B cell (primary cell): ENCODE measurements around the gene EMX2. TPM values are rescaled to one million over a fixed set of nuclear protein-coding genes. Genes with fewer than 3 reads are reported as not detected.

Experiments used
- ATAC-seq: fragments of 200-7000 bp; cut with Tn5 transposase; one replicate; pipeline ENCODE4 v1.10.0; 2021; ENCODE audit warnings: low read depth, mild to moderate bottlenecking, moderate number of reproducible peaks, moderate library complexity
- CTCF ChIA-PET: fragments of 350-600 bp; sonication (Branson Sonifier 250); formaldehyde crosslinking; loops from one replicate; lab custom pipeline; 2021; ENCODE audit warnings: antibody characterized with exemption, inconsistent platforms; lab: Charles Lee
- POLR2A ChIA-PET: fragments of 350-600 bp; sonication (Branson Sonifier 250); formaldehyde crosslinking; loops from one replicate; lab custom pipeline; 2021; ENCODE audit warnings: antibody characterized with exemption; lab: Charles Lee
- DNase-seq: peaks from one replicate; pipeline ENCODE4 v3.0.0; 2013
- H2AFZ ChIP-seq: 2 replicates; pipeline ENCODE4 v1.6.1; 2012; ENCODE audit warnings: mild to moderate bottlenecking, low read depth, low read length; ENCODE audit not compliant: insufficient read depth, poor library complexity, severe bottlenecking
- H3K27ac ChIP-seq, 2 donors: 1 replicate in 1 of 2; 2 replicates in 1 of 2; pipeline ENCODE4 v1.5.1; 2012 to 2013; ENCODE audit warnings: low read length in 2 of 2, mild to moderate bottlenecking in 2 of 2, moderate library complexity in 1 of 2
- H3K27me3 ChIP-seq, 4 experiments: fragments of 200-600 bp in 1 of 4; sonication (generic) in 1 of 4; replicated peaks in 1 of 4; 1 replicate in 2 of 4; 2 replicates in 2 of 4; pipeline versions ENCODE4 v1.6.1 to v1.7.0; 2013 to 2016; ENCODE audit warnings: low read length in 3 of 4, mild to moderate bottlenecking in 2 of 4, mixed read lengths in 1 of 4, moderate library complexity in 1 of 4; ENCODE audit not compliant: insufficient read depth in 4 of 4, control insufficient read depth in 3 of 4; ENCODE audit errors: control extremely low read depth in 1 of 4
- H3K36me3 ChIP-seq, 2 experiments: replicated peaks in 1 of 2; 1 replicate in 1 of 2; 2 replicates in 1 of 2; pipeline versions ENCODE4 v1.6.1 to v1.7.1; 2013; ENCODE audit warnings: low read length in 1 of 2; ENCODE audit not compliant: insufficient read depth in 2 of 2, control insufficient read depth in 1 of 2; ENCODE audit errors: control extremely low read depth in 1 of 2, extremely low read depth in 1 of 2
- H3K4me1 ChIP-seq, 2 donors: fragments of 200-600 bp in 1 of 2; sonication (generic) in 1 of 2; 1 replicate in 1 of 2; 2 replicates in 1 of 2; pipeline versions ENCODE4 v1.5.1 to v1.6.1; 2013 to 2017; ENCODE audit warnings: low read length in 2 of 2; ENCODE audit not compliant: control insufficient read depth in 2 of 2, insufficient read depth in 2 of 2
- H3K4me2 ChIP-seq: replicated peaks from 2 replicates; pipeline ENCODE3; 2012; ENCODE audit warnings: mild to moderate bottlenecking, low read depth, low read length; ENCODE audit not compliant: poor library complexity, severe bottlenecking
- H3K4me3 ChIP-seq, 5 experiments: fragments of 200-600 bp in 1 of 5; sonication (generic) in 1 of 5; 1 replicate in 3 of 5; 2 replicates in 2 of 5; pipeline versions ENCODE4 v1.5.1 to v1.7.0; 2011 to 2016; ENCODE audit warnings: low read length in 4 of 5, mild to moderate bottlenecking in 4 of 5, low read depth in 2 of 5, control low read depth in 1 of 5, moderate library complexity in 1 of 5; ENCODE audit not compliant: insufficient read depth in 1 of 5; ENCODE audit errors: control extremely low read depth in 1 of 5, extremely low read depth in 1 of 5
- H3K79me2 ChIP-seq: fragments of 200-600 bp; sonication (generic); one replicate; pipeline ENCODE4 v1.6.0; 2016; ENCODE audit warnings: low read length; ENCODE audit not compliant: control insufficient read depth, insufficient read depth
- H3K9ac ChIP-seq: fragments of 200-600 bp; sonication (generic); 2 replicates; pipeline ENCODE4 v1.6.1; 2017; ENCODE audit warnings: mild to moderate bottlenecking, low read length, moderate library complexity
- H3K9me3 ChIP-seq, 3 donors: one replicate each; pipeline versions ENCODE4 v1.6.1 to v1.7.1; 2013; ENCODE audit warnings: low read length in 2 of 3; ENCODE audit not compliant: control insufficient read depth in 2 of 3, insufficient read depth in 1 of 3; ENCODE audit errors: control extremely low read depth in 1 of 3
- H4K20me1 ChIP-seq: 2 replicates; pipeline ENCODE4 v1.6.0; 2012; ENCODE audit warnings: mild to moderate bottlenecking, low read length; ENCODE audit not compliant: insufficient read depth, control insufficient read depth, poor library complexity, severe bottlenecking
- H3K27ac Mint-ChIP-seq: one replicate; pipeline ENCODE4 v1.8.0; 2021; ENCODE audit warnings: mixed read lengths
- H3K27me3 Mint-ChIP-seq: one replicate; pipeline ENCODE4 v1.8.0; 2021; ENCODE audit warnings: mixed read lengths
- H3K4me1 Mint-ChIP-seq: one replicate; pipeline ENCODE4 v1.8.0; 2021; ENCODE audit warnings: mixed read lengths
- H3K4me3 Mint-ChIP-seq: one replicate; pipeline ENCODE4 v1.8.0; 2021; ENCODE audit warnings: mixed read lengths
- H3K9me3 Mint-ChIP-seq: one replicate; pipeline ENCODE4 v1.8.0; 2022; ENCODE audit warnings: mixed read lengths; ENCODE audit not compliant: insufficient read depth
- CTCF ChIP-seq: fragments of 200-600 bp; IDR thresholded peaks from one replicate; pipeline ENCODE4 v1.8.0; 2022; ENCODE audit warnings: antibody characterized with exemption, mild to moderate bottlenecking
- EZH2 ChIP-seq: IDR thresholded peaks from 2 replicates; pipeline ENCODE4 v1.6.1; 2012; ENCODE audit warnings: borderline replicate concordance, low read depth, mild to moderate bottlenecking, moderate library complexity, low read length; ENCODE audit not compliant: insufficient read depth, poor library complexity, severe bottlenecking
- WGBS: methylation state at CpG from one replicate; pipeline ENCODE4 v1.1.5; 2013; ENCODE audit warnings: missing lambda C conversion rate; ENCODE audit not compliant: insufficient coverage; 5-methylcytosine and 5-hydroxymethylcytosine counted together
- intact Hi-C: fragments of 100-400 bp; cut with micrococcal nuclease; formaldehyde crosslinking; loops from one replicate; pipeline ENCODE4 v1.10.0; 2022
- polyA plus RNA-seq: library from polyadenylated mRNA; depleted of rRNA; stranded (reverse); fragments of >200 nt; gene quantifications from 2 replicates; pipeline ENCODE4 v1.2.3, GENCODE V29; 2012
- total RNA-seq, 2 donors: library from RNA; stranded (reverse); fragments of 120-200 nt in 1 of 2; gene quantifications; 1 replicate in 1 of 2; 2 replicates in 1 of 2; pipeline versions ENCODE4 v1.2.3 to v1.2.4, GENCODE V29; 2013 to 2022

EMX2 gene
- total and polyA plus RNA-seq, 2 donors (not counting 1 experiment from before 2014, with no cell fraction given): not detected

DNA sequence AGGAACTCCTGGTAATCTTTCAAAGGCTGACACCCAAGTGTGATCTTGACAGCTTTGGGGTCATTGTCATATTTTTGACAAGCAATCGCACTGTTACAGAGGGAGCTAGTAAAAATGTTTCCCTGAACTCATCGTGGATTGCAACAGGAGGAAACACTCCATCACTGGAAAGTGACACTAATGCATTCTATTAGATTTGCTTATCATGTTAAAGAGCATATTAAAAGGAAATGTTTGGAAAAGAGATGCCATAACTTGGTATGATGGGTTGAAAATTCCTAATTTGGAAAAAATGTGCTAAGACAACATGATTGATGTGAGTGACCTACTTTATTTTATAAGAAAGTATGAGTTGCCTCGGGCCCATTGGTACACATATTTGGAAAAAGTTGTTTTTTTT lies 22.7 kb upstream of the EMX2 start:
- Mint-ChIP-seq H3K9me3 (no peaks in the 10 kb centered on the region), H3K27ac (no peak overlapping the region), H3K4me1 (no peaks in the 10 kb centered on the region), H3K27me3 (peaks cover 40% of the 10 kb centered on the region), H3K4me3 (no peak overlapping the region)
- peaks cover 0 to 9% (median 4%) of the 10 kb centered on the region in 4 experiments for H3K27me3 ChIP-seq
- no peak overlapping the region for H3K4me3 ChIP-seq
- H3K27ac ChIP-seq: no peak overlapping the region
- no peak for DNase-seq
- H3K9ac ChIP-seq: no peak overlapping the region
- no peaks in the 10 kb centered on the region for H4K20me1 ChIP-seq
- POLR2A ChIA-PET: no interaction called here
- ATAC-seq: no peak
- WGBS: no CpG with 5 or more reads among the region's 3 CpGs
- H3K79me2 ChIP-seq: no peaks in the 10 kb centered on the region
- no peaks in the 10 kb centered on the region for H3K9me3 ChIP-seq
- CTCF ChIA-PET: no interaction called here
- H3K4me1 ChIP-seq: no peaks in the 10 kb centered on the region
- no peak for TF ChIP-seq EZH2
- no peak for TF ChIP-seq CTCF
- no peak overlapping the region for H3K4me2 ChIP-seq
- H3K36me3 ChIP-seq: no peaks in the 10 kb centered on the region
- H2AFZ ChIP-seq: no peak overlapping the region
- intact Hi-C loops: no loop called here

DNA sequence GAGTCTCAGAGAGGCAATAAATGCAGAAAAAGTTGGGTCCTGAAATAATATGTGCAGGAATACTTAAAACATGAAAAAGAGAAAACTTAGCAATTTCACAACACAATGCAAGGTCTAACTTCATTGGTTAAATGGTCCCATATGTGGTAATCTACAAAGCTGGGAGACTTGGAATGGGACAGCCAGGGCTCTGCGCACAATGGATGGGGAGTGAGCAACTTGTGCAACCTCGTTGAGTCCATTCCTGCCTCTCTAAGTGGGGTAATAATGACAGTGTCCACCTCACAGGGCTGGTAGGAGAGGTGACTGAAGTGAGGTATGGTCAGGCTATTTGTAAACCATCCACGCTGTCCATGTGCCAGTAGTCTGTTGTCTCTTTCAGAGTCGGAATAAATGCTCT lies 11.8 kb upstream of the EMX2 start:
- H3K36me3 ChIP-seq: no peaks in the 10 kb centered on the region
- no peaks in the 10 kb centered on the region for H3K4me1 ChIP-seq
- 47% methylated on average over 3 of the region's 4 CpGs for WGBS
- no peak overlapping the region for H3K4me2 ChIP-seq
- Mint-ChIP-seq H3K27ac (no peak overlapping the region), H3K9me3 (no peaks in the 10 kb centered on the region), H3K4me1 (peaks cover under 1% of the 10 kb centered on the region), H3K4me3 (no peak overlapping the region), H3K27me3 (peaks cover 50% of the 10 kb centered on the region)
- no peak overlapping the region for H3K4me3 ChIP-seq
- DNase-seq (no peak), ATAC-seq (no peak)
- no peak overlapping the region for H2AFZ ChIP-seq
- intact Hi-C loops: no loop called here
- POLR2A ChIA-PET: no interaction called here
- no peaks in the 10 kb centered on the region for H4K20me1 ChIP-seq
- H3K9ac ChIP-seq: no peak overlapping the region
- H3K27ac ChIP-seq: no peak overlapping the region
- CTCF ChIA-PET: interaction anchor here (1.7 kb wide), 1 partner anchor 34 kb away, joined by 4 read pairs; no protein-coding TSS in a partner anchor
- TF ChIP-seq CTCF (no peak), EZH2 (no peak)
- H3K79me2 ChIP-seq: no peaks in the 10 kb centered on the region
- H3K27me3 ChIP-seq: peaks cover 0 to 51% (median 27%) of the 10 kb centered on the region in 4 experiments
- peaks cover 0 to 16% (median 0%) of the 10 kb centered on the region in 3 donors for H3K9me3 ChIP-seq
